Coronary artery (tissue), 2 donors: Measurements from ENCODE around the gene PSTPIP1.
"Not testable (repeated sequence)": the region's sequence is repeated elsewhere in the genome, so short reads cannot be mapped to it uniquely, and the experiment has no call there.

Source experiments
- DNase-seq: peaks from one replicate; pipeline ENCODE4 v3.0.0-alpha.2; 2017; ENCODE audit warnings: low spot score
- H3K27ac ChIP-seq, 2 donors: fragments of 200-600 bp; sonication (generic); one replicate each; pipeline ENCODE4 v1.5.1; 2016 to 2019
- H3K4me3 ChIP-seq: fragments of 200-600 bp; sonication (generic); 2 replicates; pipeline ENCODE4 v1.5.1; 2016; ENCODE audit warnings: mild to moderate bottlenecking, moderate library complexity
- TF ChIP-seq, protein P1 (sequence below): fragments of 200-600 bp; sonication (generic); IDR thresholded peaks from one replicate; pipeline ENCODE4 v1.5.1; 2019; ENCODE audit warnings: antibody characterized with exemption

The PSTPIP1 gene

GRCh38 chr15:76961268-76962011 is 33.5 kb upstream of the PSTPIP1 start:
- Histone ChIP-seq H3K27ac (no peak overlapping the region), H3K4me3 (no peak overlapping the region)
- TF ChIP-seq, protein P1, sequence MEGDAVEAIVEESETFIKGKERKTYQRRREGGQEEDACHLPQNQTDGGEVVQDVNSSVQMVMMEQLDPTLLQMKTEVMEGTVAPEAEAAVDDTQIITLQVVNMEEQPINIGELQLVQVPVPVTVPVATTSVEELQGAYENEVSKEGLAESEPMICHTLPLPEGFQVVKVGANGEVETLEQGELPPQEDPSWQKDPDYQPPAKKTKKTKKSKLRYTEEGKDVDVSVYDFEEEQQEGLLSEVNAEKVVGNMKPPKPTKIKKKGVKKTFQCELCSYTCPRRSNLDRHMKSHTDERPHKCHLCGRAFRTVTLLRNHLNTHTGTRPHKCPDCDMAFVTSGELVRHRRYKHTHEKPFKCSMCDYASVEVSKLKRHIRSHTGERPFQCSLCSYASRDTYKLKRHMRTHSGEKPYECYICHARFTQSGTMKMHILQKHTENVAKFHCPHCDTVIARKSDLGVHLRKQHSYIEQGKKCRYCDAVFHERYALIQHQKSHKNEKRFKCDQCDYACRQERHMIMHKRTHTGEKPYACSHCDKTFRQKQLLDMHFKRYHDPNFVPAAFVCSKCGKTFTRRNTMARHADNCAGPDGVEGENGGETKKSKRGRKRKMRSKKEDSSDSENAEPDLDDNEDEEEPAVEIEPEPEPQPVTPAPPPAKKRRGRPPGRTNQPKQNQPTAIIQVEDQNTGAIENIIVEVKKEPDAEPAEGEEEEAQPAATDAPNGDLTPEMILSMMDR: no peak
- no peak for DNase-seq

DNA sequence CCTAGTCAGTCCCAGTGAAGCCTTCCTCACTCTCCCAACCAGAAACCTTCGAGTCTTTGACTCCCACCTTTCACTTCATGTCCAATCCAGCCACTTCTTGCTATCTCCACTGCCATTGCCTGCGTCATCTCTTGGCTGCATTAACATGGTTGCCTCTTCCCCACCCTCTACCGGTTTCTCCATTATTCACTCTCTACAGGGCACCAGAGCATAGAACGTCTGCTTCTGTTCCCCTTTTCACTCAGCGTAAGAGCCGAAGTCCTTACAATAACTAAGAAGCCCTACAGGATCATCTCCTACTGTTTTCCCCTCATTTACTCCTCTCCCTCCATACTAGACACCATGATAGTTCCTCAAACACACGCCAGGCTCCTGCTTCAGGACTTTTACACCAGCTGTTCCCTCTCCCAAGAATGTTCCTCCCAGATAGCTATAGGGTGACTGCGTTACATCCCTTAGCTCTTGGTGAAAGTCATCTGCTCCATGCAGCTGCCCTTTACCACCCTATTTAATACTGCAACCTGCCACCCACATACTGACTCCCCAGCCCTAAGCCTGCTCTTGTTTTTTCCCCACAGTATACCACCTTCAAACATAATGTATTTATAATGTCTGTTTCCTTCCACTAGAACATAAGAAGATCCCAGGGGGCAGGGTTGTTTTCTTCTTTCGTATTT is 32.5 kb upstream of the PSTPIP1 start:
- Histone ChIP-seq H3K27ac (no peak overlapping the region), H3K4me3 (no peak overlapping the region)
- TF ChIP-seq, protein P1: no peak
- no peak for DNase-seq

GRCh38 chr15:76963596-76963995 is 31.3 kb upstream of the PSTPIP1 start:
- DNase-seq: no peak
- H3K4me3 ChIP-seq: no peak overlapping the region
- no peak overlapping the region for H3K27ac ChIP-seq
- TF ChIP-seq, protein P1: no peak

DNA sequence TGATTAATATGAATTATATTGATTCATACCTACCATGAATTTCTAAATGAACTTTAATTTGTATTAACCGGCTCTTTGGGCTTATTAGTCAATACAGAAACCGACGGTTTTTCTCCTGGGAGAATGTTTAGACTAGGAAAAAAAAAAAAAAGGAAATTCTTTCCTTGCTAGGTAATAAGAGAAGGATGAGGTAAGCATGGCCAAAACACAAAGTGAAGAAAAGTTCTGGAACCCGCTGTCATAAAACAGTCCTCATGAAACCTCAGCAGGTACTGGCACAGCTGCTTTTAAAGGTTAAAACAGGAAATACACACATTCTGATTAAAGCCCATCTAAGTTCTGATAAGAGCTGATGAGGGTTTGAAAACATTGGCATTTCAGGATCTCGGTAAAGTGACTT is 30.8 kb upstream of the PSTPIP1 start:
- TF ChIP-seq, protein P1: no peak
- Histone ChIP-seq H3K27ac (no peak overlapping the region), H3K4me3 (no peak overlapping the region)
- no peak for DNase-seq

GRCh38 chr15:76966051-76966450 is 28.9 kb upstream of the PSTPIP1 start:
- DNase-seq: not testable (repeated sequence)

GRCh38 chr15:76967067-76967466 is 27.9 kb upstream of the PSTPIP1 start:
- peak overlapping the region in 1 of 2 donors; percentile 43 for H3K27ac ChIP-seq
- no peak for DNase-seq
- TF ChIP-seq, protein P1: no peak
- no peak overlapping the region for H3K4me3 ChIP-seq

More at GRCh38 chr15:76966051-76966450, 28.9 kb upstream of the PSTPIP1 start:
- not testable (repeated sequence) for H3K27ac ChIP-seq, H3K4me3 ChIP-seq

- Histone ChIP-seq H3K27ac (no peak overlapping the region), H3K4me3 (no peak overlapping the region)
- DNase-seq: no peak
- TF ChIP-seq, protein P1: no peak
Measured at GRCh38 chr15:76968306-76968705, 26.6 kb upstream of the PSTPIP1 start.
